Left kidney (tissue), 2 donors: ENCODE data around the gene BCL2. TPM values are rescaled to one million over a fixed set of nuclear protein-coding genes. Genes with fewer than 3 reads are reported as not detected.

Experiments used
- DNase-seq: peaks from one replicate; pipeline ENCODE4 v3.0.0-alpha.2; 2013
- polyA plus RNA-seq: library from polyadenylated mRNA; unstranded; fragments of 120-200 nt; gene quantifications from one replicate; pipeline ENCODE4 v1.2.1, GENCODE V29; 2013; ENCODE audit not compliant: insufficient read length

Gene BCL2
- polyA plus RNA-seq, 1 donor = 25.2 TPM

DNA sequence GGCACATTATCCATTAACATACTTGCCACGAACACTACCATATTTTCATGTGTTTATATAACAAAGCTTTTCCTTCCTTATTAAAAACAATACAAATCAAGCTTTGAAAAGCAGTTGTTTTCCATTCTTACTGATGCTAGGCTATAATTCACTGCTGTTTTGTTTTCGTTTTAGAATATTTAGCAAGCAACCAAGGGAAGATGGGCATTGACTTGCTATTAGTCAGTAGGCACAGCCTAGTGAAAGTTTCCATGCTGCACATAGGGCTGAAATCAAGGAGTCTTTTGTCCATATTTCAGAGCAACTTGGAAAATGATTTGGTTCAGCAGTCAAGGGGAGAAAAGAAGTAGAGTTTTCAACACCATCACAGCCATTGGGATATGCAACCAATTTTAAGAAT, 31.3 kb downstream of the BCL2 start:
- no peak for DNase-seq

DNA sequence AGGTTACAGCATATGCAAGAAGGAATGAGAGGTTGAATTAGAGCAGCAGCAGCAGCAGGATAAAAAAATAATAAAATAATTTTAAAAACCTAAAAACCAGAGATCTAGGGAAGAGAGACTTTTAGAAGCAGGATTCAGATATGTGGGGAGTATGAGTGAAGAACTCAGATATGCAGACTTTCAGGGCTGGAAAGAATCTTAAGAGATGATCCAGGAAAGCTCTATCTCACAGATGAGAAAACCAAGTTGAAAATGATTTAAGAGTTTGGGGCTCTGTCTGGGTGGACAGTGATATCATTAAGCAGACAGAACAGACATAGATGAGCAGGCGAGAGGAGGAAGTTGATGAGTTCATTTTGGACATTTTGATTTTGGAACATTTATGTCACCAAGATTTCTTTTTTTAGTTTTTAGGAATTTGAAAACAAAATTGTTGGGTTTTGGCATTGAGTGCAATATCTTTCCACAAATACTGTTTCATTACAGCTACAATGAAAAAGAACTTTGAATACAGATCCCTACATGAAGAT, 31.8 kb downstream of the BCL2 start:
- no peak for DNase-seq

DNA sequence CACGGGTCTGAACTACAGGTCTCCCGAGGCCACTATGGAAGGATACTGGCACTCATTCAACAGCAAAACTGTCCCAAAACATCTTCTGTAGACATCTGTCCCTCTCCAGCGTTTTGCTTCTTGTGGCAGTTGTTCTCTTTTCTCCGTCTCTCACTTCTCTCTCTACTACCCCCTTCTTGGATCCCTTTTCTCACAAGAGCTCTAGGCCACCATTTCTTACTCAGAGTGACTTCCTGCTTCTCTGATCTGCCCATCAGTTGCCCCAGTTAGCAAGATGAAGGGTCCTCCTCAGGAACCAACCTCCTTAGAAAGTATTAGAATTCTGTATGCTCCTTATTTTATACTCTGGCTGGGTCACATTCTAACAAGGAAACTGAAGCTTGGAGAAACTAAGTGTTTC, 32.6 kb downstream of the BCL2 start:
- DNase-seq = no peak

DNA sequence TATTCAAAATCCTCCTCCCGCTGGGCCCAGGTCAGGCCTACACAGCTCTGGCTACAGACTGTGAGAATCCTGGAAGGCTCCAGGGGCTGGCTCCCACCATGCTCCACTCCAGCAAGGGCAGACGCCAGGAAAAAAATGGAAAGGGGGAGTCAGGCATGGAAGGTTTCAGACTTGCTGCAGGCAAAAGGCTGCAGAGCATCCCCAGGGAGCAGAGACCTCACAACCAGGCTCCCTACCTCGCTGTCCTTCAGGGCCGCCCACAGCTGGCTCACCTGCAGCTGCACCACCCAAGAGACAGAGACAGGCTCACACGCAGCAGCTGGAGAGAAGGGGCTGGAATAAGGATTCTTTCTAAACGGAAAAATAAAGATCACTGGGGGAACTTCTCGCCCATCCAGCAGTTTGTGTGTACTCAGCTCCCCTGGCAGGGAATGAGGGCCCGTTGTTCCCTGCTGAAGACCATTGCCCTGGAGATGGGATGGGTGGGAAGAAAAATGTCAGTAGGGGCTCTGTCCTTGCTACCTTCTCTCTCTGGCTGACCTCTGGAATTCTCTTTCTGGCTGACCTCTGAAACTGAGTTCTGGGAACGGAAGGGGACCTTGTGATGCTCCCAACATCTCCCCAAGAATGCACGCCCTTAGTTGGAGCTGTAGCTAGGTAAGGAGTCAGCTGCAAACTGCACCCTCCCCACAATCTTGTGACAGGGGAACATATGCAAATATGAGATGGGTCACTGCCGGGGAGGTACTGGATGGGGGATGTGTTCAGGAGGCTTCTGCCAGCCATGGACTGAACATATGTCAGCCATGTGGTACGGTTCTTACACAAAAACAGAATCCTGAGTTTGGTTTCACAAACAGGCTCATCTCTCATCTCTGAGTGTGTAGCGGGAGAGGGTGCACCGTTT, 34.5 kb downstream of the BCL2 start:
- DNase-seq = no peak

DNA sequence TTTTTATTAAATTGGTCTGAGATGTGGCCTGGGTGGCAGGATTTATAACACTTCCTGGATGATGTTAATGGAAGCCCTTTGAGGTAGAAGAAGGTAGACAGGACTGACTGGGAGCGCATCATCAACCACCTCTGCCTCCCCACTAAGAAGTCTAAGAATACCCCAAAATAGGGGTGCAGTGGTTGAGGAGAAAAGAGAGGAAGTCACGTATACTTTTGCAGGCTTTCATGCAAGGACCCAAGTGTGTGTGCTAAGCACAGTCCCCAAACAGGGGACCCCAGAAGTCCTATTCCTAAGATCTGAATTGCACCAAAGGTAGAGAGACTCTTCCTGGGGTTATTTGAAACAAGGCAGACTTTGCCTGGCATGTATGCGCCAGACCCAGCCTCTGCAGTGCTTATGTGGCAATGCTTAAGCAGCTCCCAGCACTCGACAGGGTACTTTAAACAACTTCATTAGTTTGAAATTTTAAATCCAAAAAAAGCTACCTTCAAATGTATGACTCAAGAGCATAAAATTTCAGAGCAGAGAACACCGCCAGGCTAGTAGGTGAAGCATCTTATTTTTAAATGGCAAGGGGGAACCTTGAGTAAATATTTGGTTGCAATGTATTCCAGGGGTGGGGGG, 35.3 kb downstream of the BCL2 start:
- DNase-seq = no peak

DNA sequence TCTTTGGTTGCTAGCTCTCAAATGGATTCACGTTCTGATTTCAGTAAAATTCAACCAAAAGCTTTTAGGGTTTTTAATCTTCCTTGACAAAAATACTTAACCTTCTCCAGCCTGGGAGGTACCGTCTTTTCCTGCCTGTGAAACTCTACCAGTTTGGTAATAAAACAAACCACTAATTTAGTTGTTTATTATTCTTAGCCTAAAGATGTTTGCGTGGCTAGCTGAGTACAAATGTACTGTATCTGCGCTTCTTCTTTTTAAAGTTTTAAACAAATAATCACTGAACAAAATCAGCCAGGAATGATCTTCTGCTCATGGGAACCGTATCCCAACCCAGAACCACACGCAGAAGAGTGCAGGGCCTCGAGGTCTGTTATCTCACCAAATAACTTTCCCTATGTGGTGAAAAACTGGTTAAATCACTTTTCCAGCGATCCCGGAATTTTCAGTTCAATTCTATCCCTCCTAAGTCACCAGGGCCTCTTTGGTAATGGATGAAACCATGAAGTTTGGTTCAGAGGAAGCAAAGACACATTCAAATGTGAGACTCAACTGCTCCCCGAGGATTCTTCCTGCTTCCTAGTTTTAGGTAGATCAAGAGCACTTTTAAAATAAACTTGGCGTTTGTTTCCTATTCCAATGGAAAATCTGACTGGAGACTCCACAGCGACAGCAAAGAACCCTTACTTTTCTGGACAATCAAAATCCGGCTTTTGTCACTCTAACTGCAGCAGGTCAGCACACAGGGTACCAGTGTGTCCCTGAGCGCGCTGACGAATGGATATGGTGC, 36.1 kb downstream of the BCL2 start:
- no peak for DNase-seq

DNA sequence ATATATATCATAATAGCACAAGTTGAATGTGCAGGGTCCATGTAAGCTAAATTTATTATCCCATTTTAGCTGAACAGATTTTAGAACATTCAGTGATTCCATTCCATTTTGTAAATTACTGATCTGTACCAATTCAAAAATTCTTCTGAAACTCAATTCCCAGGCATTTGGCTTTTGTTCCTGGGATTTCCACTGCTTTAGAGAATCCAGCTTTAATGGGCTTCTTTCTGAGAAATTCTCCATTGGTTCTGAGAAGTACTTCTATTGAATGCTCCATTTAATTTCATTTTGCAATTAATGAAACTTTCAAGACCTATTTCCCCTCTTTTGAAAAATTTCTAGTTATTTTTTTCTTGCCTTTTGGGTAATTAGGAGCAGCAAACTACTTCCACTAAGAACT, 36.8 kb downstream of the BCL2 start:
- DNase-seq = no peak

DNA sequence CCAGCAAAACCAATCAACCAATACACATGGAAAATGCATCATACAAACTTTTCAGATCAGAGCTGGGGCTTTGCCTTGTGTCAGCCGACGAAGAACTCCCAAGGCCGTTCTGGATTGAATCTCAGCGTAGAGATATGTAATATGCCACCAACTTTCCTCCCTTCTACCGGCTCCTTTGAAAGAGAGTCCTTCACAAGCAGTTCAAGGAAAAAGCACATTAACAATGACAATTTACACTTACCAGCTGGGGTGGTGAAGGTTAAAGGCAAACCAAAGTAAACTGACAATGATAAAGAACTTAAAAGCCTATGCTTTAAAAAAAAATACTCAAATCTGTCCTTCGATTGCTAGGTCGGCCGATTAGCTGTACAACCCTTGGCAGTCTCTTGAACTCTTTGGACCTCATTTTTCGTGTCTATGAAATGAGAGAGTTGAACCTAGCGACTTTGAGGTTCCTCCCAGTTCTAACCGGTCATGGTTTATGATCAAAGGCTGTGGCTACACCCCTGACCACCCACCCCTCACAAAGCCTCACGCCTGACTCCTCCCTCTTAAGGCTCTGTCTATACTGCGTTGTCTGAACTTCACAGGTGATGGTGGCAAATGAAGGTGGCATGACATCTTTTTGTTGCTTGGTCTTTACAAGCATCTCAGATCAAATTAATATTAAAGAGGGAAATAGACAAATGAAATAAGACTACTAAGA, 46.2 kb downstream of the BCL2 start:
- no peak for DNase-seq

DNA sequence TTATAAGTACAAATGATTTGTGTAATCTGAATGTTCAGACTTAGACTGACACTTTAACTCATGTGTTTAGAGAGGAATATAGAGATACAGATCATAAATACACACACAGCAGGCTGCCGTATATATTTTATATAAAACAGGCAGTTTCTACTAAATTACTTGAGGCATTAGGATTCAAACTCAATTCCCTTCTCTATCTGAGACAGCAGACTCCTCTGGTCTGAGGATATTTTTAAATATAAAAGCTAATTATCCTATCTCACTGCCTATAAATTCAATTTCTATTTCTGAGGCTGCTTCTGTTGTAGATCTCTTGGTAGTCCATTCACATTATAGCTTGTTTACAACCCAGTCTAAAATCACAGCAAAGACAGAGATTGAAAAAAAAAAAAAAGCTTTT, 46.9 kb downstream of the BCL2 start:
- DNase-seq = no peak

DNA sequence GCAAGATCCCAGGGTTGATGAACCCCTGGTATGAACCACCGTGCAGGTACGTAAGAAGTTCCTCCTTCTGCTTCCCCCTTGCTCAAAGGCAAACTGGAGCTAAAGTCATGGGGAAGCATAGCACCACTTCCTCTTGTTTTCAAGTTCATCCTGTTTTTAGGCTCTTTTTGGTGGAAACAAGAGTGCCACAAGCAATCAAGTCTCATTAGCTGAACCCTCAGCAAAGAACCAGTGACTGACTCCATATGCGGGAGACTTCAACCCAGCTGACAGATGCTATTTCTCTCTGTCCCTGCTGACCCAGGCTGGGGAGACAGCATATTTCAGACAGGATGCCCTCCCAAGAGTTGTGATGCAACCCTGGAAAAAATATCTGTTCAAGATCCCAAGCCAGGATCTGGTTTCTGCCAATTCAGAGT, 47.7 kb downstream of the BCL2 start:
- peak; percentile 28 for DNase-seq

DNA sequence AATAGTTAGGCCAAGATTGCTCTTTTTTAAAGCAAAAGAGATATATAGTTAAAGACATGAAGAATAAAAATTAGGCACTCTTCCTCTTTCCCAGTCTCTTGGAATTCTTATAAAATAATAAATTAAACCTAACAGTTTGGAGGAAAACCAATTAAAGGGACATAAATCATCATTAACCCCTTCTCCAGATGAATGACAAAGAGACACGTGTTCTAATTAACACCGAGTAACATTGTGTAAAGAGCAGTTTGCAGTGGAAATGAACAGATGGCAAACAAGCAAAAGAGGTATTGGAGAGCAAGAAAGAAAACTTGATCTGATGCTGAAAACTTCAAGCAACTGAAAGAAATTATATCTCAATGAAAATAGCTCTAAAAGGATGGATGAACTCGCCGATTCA, 48.4 kb downstream of the BCL2 start:
- no peak for DNase-seq

DNA sequence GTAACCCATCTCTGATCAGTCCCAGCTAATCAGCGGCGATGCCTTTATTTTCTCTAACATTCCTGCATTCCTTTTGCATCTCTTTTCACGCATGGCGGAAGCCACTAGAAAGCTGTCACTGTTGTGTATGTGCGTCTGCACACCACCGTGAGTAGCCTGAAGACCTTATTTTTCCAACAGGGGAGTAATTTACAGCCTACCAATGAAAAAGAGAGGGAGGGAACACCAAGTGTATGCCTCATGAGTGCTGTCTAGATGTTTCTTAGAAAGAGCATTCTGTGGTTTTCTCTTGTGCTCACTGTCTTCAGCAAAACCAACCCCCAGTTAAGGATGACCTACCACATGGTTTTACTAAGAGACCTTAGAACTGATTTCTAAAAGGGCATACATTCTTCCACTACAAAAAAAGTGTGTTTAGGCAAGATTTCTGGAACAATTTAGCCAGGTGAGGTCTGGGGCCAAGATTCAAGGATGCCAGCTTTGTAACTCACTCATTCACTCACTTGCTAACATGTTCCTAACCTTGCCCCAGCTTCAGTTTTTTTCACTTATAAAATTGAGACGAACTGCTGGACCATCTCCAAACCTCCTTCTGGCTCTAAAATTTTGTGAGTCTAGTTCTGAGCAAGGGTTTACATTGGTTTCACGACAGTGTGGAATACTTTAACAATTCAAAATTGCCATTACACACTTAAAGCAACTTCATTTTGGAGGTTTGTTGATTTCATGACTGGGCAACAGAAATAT, 51.4 kb downstream of the BCL2 start:
- peak; percentile 53 for DNase-seq

DNA sequence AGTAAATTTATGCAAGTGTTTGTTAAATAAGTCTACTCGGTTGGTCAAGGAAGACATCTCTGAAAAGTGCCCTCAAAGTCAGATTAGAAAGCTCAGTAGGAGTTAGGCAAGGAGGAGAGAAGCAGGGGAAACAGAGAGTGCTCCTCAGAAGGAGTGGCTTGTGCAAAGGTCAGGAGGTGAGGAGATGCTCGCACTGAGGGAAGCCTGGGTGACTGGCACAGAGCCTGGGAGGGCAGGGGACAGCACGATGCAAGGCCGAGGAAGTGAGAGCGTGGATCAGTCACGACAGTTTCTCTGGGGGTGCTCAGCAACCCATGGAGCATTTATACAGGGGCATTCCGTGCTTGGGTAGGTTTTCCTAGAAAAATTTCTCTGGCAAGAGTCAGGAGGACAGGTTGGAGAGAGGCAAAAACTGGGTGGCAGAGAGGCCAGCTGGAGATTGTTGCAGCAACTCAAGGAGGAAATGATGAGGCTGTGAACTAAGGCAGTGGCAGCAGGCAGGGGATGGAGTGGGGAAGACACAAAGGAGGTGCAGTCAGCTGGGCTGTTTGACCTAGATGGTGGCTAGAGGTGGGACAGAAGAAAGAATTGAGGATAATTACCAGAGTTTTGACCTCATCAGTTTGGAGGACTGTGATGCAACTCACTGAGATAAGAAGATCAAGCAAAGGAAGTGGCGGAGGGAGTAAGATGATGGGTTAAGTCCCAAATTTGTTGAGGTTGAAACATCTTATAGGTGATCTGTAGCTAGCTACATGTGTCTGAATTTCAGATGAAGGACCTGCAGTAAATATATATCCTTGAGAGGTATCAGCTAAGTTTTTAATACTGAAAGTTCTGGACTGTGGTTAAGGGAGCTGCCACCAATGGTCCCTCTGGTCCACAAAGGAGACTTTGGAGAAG, 52.4 kb downstream of the BCL2 start:
- no peak for DNase-seq

DNA sequence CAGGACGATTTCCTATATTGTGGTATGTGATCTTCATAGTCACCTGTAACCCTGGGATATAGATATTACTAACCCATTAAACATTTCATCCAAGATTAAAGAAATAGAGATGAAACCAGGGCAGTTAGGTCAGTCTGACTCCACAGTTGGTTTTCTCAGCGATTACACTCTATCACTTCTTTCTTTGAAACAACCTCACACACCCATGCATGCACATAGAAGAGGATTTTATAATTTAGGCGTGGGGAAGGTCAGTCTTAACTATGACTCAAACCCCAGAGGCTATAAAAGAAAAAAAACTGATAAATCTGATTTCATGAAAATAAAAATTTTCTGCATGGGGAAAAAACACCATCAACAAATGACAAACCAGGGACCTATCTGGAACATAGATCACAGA, 54.2 kb downstream of the BCL2 start:
- DNase-seq = no peak

DNA sequence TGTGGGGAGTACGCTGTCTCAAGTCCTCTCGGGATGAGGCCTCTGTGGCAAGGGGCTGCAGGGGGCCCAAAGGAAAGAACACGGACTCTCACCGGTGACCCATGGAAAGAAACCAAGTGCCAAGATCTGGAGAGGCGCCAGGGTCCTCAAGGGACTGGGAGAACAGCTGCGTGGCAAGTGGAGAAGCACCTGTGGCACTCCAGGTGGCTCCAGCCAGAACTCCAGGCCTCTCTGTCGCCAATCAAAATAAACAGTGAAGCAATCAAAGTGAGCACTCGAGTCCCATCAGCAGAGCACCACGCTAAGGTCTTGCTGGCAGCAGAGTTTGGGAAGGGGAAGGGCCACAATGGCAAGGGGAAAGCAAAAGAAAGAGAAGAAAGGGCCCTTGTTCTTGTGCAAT, 54.7 kb downstream of the BCL2 start:
- DNase-seq = no peak

DNA sequence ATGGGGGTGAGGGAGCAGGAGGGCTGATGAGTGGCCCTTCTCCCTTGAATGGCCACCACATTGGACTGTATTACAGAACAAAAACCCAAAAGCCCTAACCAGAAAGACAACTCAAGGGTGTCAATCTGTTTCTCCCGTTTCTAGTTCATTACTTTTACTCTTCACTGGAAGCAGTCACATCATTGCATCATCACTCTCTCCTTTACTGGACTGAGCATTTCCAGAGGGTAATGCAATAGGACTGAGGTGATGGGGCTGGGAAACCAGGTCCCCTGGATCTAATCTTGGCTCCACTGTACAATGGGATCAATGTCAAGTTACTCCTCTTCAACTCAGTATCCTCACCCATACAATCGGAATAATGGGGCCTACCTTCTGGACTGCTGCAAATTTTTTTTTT, 56.1 kb downstream of the BCL2 start:
- no peak for DNase-seq

DNA sequence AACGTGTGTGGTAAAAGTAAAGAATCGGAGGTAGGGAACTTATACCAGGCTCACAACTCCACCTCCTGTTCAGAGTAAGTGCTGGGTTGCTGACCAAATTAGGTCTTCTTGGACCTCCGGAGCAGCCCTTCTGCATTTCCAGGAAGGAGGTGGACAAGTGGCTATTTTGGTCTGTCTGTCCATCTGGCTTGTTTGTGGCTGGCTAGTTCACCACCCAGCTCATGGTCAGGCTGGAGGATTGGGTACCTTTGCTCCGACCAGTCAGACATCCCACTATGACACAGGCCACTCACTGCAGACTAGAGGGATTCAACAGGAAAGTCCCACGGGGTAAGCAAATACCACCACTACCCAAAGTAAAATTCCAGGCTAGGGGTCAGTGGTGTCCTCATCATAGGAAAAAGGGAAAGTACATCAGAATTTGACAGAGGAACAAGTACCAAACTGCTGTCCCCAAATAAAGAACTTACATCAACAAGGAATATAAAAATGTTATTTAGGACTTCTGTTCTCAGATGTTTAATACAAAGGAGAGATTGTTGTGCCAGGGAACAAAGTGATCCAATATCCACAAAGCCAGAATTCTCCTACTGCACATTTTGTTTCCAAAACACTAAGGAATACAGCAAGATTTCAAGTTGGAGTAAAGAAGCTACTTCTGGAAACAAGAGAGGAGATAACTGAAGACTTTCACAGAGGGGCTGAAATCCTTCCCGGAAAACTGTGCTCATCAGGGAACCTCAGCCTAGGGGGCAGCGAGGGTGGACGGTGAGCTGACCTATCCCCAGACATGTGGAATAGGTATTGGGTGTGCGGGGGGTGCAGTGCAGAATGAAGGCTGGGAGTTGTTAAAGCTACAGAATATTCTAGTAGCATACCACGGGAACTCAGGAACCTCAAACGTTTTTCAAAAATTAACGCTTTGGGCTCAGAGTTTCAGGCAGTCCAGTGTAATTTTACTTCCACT, 56.9 kb downstream of the BCL2 start:
- DNase-seq = no peak

DNA sequence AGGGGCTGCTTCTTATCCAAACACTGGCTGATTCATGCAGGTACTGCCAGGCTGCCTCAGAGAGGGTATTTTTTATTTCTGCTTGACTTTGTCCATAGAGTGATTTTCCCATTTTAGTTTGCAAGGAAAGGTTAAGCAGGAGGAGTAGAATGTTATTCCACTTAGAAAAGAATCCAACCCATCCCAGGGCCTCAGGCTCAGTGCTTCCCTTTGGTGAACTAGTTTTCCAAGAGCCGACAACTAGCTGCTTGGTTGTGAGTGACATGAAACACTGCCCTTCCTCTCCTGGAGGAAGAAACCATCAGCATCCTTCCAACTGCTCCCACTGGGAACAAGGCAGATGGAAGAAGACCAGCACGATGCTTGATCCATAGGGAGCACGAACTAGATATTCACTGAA, 58.5 kb downstream of the BCL2 start:
- DNase-seq = no peak

DNA sequence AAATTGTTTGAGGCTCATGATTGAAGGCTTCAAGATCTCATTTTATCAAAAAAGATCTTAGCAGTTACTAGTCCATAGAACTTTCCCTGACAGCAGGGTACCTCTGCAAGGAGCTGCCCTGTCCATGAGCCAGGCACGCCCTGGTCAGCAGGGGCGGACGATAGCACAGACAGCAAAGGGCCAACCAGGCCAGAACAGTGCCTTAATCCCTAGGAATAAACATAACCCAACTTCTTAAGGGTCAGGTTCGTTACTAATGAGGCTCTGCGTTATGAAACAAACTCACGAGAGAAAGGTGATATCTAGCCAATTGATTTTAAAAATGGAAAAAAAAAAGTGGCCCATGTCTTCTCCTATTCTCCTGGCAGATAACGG, 59.2 kb downstream of the BCL2 start:
- DNase-seq = no peak
